Myocyte (in vitro differentiated cells): Measurements from ENCODE around the gene P2RX6. TPM values are rescaled to one million over a fixed set of nuclear protein-coding genes. Genes with fewer than 3 reads are reported as not detected.

ENCODE experiments used
- DNase-seq: peaks from one replicate; pipeline ENCODE4 v3.0.0-alpha.2; 2012; ENCODE audit warnings: low read depth
- total RNA-seq: library from RNA; depleted of rRNA; stranded (reverse); fragments of >200 nt; gene quantifications from 2 replicates; pipeline ENCODE4 v1.2.3, GENCODE V29; 2014

P2RX6 gene
- total RNA-seq, 1 donor from 2014 or later, result 72.8 TPM

DNA sequence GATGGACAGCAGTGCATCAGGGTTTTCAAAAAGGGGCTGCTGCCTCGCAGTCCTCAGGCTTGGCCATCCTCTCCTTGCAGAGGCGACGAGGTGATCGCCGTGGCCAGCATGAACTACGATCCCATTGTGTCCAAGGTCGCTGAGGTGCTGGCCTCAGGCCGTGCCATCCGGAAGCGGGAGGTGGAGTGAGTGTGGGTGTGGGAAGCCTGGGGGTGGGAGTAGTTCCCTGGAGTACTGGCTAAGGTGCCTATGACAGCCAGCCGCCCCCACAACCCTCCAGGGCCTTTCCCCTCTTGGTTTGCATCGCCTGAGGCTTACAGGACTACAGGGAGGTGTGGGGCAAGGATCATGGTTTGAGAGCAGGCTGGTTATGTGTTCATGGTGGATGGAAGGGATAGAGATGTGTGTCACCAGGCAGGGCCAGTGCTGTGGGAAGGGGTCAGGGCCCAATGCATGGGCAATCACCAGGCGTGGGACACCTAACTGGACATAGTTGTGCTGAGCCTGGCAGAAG is 35.0 kb upstream of the P2RX6 start:
- DNase-seq, result no peak

DNA sequence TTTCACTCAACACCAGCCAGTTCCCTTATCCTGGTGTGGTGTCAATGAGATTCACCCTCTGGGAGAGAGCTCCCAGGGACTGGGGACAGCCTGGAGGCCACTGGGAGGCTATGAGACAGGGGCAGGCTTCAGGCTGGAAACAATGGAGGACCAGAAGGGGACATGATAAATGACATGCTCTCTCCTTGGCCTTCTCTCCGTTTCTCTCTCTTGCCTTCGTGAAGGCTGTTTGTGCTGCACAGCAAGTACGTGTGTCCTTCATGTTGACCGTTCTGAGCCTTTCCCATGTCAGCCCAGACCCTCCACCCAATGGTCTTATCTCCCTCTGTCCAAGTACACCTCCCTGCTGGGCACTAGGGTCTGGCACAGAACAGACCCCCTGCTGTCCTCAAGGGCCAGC is 34.4 kb upstream of the P2RX6 start:
- no peak for DNase-seq

DNA sequence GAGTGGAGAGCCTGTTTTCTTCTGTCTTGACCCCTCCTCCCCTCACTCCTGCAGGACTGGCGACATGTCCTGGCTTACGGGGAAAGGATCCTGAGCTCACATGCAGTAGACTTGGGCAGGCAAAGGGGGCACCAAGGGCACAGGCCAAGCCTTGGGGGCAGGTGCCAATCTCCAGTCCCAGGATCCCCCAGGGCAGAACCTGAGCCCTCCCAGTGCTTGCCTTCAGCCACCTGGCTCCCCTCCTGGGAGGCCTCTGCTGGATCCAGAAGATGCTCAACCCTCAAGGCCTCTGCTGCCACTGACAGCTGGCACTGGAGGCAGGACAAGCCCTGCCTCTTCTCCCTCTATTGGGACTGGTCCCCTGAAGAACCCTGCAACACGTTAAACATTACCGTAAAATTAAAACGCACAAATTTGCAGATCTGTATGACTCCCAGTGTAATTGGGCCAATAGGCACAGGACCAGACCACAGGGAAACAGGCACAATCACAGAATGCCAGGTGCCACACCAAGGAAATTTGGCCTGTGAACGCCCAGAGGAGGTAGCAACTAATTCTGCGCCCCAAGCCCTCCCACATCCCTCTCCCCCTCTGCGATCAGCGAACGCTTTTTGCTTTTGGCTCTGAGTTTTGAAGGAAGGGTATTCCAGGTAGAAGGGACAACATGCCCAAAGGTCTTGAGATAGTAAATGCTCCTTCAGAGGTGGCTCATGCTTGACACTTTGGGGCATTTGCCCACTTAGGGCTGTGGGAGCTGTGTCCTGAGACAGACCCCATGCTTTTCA is 33.8 kb upstream of the P2RX6 start:
- DNase-seq, result no peak

DNA sequence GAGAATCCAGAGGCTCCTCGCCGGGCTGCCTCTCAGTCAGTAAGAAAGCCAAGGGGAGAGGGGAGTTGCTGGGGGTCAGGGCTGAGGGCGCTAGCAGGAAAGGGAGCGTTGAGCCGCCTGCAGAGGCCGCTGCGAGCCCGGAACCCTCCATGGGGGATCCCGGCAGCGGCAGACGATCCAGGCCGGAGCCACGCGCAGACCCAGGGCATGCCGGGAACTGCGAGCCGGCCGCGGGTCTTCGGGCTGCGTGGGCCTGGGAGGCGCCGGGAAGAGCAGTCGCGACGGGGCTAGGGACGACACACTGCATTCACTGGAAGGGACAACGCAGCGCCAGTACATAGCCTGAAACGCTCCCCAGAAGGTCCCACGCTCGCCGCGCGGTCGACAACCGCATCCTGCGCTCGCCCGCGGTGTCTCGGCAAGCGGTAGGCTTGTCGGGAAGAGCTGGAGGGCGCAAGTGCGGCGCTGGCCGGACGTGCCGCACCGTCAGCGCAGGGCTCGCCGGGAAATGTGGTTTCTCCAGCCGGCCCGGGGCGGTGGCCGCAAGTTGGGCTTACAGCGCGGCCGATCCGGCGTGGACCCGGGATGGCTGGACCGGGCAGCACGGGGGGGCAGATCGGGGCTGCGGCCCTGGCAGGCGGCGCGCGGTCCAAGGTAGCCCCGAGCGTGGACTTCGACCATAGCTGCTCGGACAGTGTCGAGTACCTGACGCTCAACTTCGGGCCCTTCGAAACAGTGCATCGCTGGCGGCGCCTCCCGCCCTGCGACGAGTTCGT is 33.0 kb upstream of the P2RX6 start, which contains the start of gene LZTR1:
TSS of gene LZTR1 (plus strand) at position 511 of the 776 bp plus-strand sequence. CDS start at position 586, 75 bp downstream.
- DNase-seq, result peak; percentile 88

DNA sequence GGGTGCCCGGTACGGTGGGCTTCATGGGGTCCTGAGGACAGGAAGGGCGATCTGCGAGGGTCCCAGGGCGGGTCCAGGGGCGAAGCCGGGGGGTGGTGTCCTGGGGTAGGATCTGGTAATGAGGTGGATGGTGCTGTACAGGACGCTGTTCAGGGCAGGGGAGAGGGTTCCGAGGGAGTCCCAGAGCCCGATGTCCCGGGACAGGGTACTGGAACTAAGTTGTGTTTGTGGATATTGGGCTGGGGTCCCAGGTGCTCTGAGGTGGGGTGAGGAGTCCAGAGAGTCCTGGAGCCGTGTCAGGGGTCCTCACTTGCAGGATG is 32.4 kb upstream of the P2RX6 start:
- no peak for DNase-seq

DNA sequence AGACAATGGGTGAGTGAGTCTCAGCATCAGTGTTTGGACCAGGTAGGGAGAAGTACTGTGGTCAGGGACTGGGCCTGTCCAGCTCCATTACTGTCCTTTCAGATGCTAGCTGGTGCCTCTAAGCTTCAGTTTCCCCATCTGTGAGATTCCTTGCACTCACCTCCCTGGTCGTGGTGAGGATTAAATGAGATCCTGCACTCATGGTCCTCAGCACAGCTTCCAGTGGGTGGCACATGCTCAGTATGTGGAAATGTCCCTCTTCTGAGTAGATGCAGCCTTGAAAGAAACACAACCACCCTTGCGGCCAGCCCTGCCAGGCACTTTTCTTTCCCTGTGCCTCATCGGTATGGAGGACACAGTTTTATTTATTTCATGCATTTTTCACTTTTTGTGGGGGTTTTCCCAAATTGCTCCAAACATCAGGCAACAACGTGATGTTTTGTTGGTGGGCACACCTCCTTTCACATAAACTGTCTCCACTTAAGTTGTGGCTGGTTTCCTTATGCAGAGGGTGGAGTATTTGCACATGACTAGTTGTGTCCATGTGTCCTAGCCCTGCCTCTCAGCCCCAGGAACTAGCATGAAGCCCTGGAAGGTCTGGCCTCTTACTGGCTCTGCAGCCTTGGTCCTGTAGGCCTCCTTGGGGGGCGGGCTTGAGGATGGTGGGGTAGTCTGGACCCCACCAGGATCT is 31.7 kb upstream of the P2RX6 start:
- DNase-seq, result no peak

DNA sequence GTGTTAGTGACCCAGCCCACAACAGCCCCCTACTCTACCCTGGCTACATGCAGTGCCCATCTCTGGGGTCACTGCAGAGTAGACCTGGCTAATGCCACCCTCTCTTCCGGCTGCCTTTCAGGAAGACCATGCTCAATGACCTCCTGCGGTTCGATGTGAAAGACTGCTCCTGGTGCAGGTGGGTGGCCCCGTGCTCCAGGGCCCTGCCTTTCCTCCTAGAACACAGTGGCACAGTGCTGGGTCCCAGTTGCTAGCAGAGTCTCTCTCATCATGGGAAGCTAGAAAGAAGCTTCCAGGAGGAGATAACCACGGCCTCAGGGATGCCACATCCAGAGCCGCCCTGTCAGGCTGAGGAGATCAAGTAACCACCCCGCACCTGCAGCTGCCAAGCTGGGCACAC is 29.2 kb upstream of the P2RX6 start:
- no peak for DNase-seq

DNA sequence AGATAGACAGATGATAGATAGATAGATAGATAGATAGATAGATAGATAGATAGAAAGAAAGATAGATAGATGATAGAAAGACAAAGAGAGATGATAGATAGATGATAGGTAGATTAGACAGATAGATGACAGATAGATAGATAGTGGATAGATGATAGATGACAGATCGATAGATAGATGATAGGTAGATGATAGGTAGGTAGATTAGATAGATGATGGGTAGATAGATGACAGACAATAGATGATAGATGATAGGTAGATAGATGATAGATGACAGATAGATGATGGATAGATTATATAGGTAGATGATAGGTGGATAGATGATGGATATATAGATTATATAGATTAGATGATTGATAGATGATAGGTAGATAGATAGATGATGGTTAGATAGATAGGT is 28.6 kb upstream of the P2RX6 start:
- DNase-seq, result no peak

DNA sequence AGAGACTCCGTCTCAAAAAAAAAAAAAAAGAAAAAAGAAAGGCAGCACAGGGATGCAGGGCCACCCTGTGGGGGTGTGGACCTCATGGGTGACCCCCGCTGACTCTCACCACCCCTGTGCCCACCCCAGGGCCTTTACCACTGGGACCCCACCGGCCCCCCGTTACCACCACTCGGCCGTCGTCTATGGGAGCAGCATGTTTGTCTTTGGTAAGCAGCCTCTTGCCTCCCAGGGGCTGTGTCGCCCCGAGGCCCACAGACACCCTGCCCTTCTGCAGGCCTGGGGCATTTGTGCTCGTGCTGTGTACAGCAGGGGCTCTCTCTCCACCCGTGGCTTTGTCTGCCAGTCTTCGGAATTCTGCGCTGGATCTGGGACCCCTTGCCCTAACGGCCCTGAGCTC is 27.6 kb upstream of the P2RX6 start:
- no peak for DNase-seq

DNA sequence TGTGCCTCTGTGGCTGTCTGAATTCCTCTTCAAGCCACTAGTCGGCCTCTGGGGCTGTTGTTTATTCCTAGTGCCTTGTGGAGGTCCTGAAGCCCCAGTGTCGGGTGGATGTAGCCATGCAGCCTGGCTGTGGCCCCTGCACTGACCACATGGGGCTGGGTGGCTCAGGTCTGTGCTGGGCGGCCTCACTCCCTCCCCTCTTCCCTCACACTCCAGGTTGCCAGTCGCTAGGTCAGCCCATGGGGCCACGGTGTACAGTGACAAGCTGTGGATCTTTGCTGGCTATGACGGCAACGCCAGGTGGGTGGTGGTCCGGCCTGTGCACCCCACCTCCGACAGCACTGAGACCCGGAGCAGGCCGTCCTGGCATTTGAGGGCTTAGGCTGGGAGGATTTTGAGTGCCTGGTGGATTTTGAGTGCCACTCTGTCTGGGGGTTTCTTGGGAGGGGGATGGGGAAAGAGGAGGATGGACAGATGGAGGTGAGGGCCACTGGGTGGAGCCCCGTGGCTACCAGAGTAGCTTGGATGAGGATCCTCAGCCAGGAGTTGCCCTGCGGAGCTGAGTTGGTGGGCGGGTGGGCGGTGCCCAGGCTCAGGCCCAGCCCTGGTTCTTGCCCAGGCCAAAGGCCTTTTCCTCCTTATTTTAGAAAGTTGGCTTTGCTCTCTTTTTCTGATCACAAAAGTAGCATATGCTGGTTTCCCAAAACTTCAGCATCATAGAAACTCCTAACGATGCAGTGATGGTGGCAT is 26.2 kb upstream of the P2RX6 start:
- no peak for DNase-seq

DNA sequence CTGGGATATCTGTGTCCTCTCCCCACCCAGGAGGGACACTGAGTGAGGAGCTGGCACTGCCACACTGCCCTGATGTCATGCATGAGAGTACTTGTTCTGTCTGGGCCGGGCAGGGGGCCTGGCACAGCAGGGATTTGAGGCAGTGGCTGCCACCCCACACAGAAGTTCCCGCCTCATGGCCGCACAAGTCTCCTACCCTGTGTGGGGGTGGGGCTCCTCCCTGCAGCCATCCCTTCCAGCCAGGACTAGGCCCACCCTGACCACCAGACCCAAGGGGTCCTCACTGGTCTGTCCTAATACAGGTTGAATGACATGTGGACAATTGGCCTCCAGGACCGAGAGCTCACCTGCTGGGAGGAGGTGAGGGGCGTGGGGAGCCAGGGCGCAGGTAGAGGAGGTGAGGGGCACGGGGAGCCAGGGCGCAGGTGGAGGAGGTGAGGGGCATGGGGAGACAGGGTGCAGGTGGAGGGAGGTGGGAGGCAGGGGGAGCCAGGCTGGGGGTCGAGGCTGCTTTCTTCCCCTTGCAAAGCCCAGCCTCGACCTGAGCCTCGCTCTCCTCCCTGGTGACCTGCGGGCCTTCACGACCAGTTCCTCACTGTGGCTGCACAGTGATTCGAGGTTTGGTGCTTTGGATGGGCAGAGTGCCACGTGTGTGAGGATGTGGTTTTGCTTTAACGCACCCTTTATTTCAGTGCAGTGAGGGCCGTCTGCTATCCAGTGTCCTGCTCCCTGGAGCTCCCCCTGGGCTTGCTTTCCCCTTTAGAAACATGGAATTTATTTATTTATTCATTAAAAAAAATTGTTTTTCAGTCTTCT is 25.4 kb upstream of the P2RX6 start:
- no peak for DNase-seq

DNA sequence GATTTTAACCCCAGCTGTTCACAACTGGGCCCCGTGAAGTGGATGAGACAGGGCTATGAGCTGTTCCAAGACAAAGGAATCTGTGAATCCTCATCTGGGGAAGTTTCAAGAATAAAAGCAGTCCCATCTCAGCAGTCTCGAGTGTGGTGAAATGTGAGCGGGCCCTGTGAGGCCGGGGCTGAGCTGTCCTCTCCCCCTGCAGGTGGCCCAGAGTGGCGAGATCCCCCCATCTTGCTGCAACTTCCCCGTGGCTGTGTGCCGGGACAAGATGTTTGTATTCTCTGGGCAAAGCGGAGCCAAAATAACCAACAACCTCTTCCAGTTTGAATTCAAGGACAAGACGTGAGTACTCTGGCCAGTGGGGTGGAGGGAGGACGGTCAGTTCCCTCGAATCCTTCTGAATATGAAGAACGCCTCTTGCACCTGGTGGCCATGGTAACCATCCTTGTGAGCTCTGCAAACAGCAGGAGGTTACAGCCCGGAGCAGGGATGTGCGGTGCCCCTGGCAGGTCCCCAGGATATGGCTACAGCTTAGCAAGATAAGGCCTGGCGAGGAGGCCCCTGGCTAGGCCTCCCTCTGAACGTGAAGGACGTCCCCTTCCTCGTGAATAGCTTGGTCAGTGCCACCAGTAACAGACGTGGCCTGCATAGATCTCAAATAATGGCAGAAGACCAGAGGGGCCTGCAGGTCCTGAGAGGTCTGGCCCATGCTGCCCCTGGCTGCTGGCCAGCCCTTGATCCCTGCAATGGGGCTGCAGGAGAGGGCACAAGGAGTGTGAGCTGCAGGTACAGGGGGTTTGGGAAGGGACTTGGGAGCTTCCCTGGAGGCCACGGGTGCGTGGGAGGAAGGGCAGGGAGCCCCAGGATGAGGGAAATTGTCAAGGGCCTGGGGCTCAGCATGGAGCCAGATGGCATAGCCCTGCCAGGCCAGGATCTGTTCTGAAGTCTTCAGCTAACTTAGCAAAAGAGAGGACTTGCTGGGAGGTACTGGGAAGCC is 24.5 kb upstream of the P2RX6 start:
- no peak for DNase-seq

DNA sequence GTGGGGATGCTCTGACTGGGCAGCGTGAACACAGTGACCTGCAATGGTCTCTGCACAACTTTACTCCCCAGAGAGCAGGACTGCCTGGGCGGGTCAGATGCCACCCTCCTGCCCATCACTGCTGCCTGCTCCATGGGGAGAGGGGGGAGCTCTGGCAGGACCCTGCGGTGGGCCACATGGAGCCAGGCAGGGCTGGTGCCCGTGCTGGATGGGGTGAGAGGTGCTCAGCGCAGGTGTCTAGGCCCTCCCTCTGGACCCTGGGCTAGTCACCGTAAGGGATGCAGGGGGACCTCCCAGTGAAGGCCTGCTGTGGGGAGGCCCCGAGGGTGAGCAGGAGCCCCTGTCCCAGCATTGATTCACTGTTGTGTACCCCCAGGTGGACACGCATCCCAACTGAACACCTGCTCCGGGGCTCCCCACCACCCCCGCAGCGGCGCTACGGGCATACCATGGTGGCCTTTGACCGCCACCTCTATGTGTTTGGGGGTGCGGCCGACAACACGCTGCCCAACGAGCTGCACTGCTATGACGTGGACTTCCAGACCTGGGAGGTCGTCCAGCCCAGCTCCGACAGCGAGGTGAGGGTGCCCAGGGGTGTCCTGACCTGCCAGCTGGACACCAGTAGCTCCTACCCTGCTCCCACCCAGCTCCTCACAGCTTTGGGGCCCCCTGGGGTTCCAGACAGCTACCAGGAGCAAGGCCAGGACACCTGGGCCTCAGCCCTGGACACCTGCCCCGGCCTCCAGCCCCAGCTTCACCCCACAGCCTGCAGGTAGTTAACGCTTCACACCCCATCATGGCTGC is 23.5 kb upstream of the P2RX6 start:
- no peak for DNase-seq

DNA sequence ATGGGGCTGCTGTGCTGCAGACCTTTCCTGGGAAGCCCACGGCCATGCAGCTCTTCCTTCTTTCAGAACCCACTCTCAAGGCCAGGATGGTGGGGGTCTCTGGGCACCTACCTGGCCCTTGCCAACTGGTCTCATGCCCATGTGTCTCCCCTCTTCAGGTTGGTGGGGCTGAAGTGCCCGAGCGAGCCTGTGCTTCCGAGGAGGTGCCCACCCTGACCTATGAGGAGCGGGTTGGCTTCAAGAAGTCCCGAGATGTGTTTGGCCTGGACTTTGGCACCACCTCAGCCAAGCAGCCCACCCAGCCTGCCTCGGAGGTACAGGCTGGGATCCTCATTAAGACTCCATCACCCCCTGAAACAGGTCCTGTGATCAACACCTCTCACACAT is 22.9 kb upstream of the P2RX6 start:
- DNase-seq, result no peak

DNA sequence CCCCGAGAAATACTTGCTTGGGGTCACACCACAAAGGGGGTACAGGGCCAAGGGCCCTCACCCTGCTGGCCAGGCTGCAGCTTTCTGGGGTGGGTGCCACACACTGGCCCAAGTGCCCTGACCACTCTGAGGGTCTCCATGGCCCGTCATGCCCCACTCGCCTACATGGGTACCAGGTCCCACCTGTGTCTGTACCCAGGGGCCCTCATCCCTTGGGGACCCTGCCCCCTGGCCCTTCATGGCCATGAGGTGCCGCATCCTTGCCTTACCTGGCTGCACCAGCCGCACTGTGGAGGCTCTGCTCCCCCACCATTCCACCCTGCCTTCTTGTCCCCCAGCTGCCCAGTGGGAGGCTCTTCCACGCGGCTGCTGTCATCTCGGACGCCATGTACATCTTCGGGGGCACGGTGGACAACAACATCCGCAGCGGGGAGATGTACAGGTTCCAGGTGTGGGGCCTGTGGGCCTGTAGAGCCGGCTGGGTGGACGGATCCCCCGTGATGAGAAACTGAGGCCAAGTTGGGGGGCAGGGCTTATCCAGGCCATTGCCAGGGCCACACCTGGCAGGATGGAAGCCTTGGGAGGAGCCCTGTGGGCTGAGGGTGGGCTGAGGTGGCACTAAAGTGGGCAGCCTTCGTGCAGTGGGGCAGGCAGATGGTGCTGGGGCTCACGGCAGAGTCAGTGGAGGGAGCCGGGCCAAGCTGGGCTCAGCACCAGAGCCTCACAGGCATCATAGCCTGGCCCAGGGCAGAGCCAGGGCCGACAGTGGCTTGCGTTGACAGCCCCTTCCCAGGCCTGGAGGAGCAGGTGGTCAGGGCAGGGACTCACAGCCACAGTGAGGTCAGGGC is 22.3 kb upstream of the P2RX6 start:
- DNase-seq, result no peak

DNA sequence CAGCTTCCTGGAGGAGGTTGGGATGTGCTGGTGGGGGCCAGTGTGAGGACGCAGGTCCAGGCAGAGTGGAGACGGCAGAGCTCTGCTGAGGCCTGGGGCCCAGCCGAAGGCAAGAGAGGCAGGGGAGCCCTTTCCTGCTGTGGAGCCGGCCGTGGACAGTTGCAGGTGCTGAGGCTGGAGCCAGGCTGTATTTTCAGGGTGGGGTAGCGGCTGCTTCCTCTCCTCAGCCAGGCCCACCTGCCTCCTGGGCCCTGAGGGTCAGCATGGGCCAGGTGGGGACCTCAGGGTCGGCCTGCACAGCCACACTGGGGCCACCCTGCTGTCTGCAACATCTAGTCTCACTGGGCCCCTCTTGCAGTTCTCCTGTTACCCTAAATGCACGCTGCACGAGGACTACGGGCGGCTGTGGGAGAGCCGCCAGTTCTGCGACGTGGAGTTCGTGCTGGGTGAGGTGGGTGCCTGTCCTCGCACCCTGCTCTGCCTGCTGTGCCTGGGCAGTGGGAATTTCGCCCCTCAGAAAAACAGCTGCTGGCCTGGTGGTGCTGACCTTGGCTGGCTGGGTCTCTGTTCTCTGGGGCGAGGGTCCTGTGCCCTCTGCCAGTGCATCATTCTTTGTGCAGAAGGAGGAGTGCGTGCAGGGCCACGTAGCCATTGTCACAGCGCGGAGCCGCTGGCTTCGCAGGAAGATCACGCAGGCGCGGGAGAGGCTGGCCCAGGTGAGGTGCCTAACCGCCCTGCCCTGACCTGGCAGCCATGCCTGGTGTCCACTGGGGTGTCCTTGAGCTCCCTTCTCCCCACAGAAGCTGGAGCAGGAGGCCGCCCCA is 21.4 kb upstream of the P2RX6 start:
- no peak for DNase-seq
